HG02759 (cell line): ENCODE results near the gene EMC1.
"Not testable (repeated sequence)": the region's sequence is repeated elsewhere in the genome, so short reads cannot be mapped to it uniquely, and the experiment has no call there.

Experiments used
- ATAC-seq: cut with Tn5 transposase; IDR thresholded peaks from one replicate; pipeline ENCODE4 v1.9.1; 2021; ENCODE audit warnings: mild to moderate bottlenecking, moderate library complexity; ENCODE audit not compliant: unreplicated experiment

Gene EMC1

DNA sequence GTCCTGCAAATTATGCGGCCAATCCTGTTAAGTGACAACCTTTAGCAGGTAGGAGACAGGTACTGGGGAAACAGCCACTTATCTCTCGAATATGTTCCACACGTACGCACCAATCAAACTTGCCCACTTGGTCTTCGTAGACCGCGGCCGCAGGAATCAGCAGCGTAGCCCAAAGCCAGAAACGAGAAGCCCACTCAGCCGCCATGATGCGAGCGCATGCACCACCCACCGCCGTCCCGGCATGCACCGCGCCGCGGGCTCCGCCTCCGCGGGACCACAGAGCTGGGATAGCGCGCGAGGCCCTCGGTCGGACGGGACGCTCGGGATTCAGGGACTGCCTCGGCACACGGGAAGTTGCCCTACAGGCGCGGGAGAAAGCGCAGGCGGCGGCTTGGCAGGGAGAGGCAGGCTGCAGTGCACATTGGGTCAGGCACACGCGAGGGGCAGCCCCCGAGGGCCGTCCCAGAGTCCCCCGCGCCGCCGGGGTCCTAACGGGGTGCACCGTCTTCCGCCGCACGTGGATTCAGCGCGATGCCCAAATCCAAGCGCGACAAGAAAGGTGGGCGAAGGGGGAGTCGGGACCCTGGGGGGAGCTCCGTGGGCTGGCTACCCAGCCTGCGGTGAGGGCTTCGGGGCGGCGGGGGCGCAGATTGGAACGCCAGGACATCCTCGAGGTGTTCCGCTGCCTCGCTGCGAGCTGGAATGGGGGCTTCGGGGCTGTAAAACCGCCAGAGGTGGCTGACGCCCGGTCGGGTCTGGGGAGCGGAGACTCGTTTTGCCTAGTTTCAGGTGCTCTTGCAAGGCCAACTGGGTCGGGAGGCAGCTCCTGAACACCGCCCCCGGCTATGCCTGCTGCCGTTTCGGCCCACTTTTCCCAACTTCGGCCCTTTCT is at the start of gene EMC1, which contains the start of gene MRTO4:
EMC1 (minus strand) TSS at position 220 of the 892 bp plus-strand sequence; CDS start at position 205, 15 bp downstream.
MRTO4 (plus strand) TSS at position 501 of the 892 bp plus-strand sequence; CDS start at position 532, 31 bp downstream.
- peak; percentile 87 for ATAC-seq

DNA sequence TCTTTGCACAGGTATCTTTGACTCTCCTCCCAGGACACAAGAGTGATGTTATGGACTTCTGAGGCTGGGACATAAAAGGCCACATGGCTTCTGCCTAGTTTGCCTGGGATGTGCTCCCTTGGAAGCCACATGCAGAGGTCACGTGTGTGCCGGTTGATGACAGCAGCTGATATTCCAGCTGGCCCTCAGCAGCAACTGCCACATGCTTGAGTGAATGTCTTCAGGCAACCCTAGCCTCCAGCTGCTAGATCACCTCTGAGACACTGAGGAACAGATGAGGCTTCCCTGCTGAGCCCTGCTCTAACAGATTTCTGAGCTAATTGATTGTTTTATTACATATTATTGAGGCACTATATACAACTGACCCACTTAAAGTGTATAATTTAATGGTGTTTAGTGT is 48.9 kb upstream of the EMC1 start:
- no peak for ATAC-seq

DNA sequence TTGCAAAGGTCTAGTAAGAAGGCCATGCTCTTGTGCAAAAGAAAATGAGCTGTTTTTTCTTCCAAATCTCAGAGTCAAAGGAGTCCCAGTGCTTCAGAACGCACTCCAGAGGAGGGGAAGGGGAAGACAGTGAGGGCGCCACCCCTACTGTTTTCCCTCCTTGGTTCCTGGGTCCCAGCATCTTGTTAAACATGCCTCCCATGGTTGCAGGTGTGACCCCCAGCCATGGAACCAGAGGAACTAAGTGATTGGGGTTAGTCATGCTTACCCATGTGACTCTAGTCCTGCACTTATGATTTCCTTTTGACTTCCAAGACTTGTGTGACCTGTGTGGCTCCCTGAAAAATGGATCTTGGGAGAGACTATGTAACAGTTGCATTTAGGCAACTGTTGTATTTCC is 43.3 kb upstream of the EMC1 start:
- no peak for ATAC-seq

DNA sequence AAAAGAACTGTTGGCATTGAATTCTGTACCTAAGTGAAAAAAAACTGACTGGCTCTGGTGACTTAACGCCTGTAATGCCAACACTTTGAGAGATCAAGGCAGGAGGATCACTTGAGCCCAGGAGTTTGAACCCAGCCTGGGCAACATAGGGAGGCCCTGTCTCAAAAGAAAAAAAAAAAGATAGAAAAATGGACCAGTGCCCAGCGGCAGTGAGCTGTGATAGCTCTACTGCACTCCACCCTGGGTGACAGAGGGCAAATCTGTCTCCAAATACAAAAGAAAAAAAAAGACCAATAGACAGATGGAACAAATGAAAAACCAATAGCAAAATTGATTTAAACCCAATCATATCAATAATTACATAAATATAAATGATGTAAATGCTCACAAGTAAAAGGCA is 37.9 kb upstream of the EMC1 start:
- no peak for ATAC-seq

DNA sequence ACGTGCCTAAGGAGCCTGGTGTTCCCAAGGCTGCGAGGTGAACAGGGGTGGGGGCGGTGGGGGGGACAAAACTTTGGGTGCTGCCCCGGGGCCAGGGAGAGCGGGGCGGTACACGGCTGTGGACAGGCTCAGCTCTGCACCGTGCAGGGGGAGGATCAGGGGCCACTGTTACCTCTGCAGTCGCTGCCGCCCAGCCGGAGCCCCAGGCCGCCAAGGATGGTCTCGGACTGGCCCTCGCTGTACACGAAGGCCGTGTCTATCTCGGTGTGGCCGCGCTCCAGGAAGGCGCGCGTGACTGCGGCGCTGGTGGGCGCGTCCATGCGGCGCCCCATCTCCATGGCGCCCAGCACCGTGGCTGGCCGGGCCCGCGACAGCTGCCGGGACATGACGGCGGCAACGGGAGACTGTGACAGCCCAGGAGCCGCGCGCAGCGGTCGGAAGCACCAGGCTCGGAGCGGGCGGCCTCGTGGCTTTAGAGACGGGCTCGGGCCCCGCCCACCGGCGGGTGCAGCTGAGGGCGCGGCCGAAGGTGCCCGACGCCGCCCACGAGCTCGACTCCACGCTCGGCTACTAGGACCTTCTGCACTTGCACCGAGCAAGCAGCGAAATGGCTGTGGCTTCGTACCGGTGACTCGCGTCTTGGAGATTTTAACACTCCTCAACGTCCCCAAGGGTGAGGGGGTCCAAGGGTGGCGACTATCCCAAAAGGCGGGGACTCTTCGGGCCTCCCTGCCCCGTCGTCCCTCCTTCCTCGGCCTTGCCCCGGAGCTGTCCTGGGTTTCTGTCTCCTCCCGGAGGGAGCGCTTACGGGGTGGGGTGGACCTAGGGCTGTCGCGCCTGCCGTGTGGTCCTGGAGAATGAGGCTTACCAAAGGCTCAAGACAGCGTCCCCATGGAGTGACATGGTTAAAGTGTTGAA is 37.3 kb upstream of the EMC1 start, which contains the start of gene AKR7A3:
AKR7A3 (minus strand) TSS at position 447 of the 918 bp plus-strand sequence; CDS start at position 386, 61 bp downstream.
- not testable (repeated sequence) for ATAC-seq

DNA sequence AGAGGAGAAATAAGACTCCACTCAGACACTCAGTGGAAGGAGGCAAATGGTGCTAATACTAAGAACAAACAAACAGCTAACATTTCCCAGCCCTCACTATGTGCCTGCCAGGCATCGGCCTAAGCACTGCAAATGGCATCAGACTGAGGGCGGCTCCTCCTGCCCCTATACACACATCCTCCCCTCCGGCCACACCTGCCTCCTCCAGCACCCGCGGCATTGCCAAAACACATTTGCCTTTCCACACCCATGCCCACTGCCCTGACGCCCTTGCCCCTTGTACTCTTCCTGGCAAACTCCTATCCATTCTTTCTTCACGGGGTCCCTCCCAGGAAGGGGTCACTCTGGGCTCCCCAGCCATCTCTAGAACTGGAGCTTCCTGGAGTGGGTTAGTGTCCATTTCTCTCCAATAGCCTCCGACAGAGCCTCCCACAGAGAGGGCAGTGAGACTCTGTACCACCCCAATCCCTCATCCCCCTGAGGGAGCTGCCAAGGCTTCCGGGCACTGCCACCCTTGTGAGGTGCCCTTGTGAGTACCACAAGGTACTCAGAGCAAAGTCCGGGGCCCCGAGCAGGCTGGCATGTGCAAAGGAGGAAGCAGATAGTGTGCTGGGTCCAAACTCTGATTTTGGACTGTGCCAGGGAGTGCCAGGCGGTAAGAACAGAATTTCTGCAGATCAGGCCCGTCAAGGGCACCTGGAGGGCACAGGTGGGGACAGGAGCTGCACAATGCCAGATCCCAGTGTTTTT is 36.3 kb upstream of the EMC1 start:
- ATAC-seq, result no peak

DNA sequence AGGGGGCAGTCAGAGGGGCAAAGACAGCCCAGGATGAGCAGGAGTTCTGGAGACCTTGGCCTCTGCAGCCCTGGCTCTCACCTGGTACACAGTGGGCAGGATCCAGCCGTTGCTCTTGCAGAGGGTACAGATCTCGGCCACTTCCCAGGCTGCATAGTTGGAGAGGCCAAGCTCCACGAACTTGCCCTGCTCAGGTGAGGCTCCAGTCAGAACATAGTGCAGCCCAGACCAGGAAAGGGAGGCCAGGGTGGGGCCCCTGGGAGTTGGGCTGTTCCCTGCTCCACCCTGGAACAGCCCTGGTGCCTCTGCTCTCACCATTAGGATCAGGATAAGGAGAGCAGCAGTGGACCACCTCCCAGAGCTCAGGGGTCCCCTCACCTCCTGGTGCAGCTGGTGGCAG is 34.5 kb upstream of the EMC1 start:
- ATAC-seq, result not testable (repeated sequence)

DNA sequence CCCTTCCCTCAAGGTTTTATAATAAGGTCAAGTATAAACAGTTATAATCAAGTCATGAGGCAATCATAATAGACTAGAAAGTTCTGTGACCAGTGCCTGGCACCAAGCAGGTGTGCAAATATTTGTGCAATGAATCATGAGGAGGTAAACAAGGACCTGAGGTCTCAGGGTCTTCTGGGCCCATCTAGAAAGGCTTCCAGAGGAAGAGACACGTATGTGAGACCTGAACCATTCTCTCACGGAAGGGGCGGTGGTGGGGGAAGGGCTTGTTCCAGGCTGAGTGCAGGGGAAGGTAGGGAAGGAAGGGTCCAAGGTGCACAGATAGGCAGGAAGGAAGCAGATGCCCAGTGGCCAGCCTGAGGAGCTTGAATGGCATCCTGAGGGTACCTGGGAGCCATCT is 34.0 kb upstream of the EMC1 start:
- not testable (repeated sequence) for ATAC-seq

DNA sequence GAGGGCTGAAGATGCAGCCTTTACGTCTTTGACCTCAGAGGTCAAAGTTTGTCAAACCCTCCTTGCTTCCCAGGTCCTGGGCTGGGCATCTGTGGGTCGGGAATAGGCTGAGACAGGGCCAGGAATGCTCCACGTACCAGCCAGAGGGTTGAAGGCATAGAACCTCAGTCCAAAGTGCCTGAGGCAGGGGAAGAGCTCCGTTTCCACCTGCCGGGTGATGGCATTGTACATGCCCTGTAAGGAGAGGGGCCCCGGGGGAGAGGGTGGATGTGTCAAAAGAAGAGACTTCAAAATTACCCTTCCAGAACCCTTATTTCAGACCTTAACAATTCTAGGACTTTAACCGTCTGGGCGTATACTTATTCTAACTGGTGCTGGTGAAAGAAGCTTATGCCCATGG is 33.6 kb upstream of the EMC1 start:
- ATAC-seq, result no peak

DNA sequence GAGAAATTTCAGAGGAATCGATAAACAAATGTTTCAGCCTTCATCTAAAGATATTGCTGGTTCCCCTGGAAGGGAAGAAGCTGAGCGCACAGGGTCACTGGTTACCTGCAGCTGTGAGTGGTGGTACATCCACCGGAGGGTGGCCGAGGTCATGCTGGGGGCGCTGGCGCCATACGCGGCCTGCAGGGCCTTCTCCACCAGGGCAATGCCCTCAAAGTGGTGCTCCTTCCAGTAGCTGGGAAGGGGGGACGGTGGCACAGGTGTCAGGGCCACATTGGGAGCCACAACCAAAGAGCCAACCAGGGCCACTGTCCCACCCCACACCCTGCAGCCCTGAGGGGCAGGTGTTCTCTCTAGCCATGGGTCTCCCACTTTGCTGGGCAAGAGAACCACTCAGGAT is 32.6 kb upstream of the EMC1 start:
- no peak for ATAC-seq

DNA sequence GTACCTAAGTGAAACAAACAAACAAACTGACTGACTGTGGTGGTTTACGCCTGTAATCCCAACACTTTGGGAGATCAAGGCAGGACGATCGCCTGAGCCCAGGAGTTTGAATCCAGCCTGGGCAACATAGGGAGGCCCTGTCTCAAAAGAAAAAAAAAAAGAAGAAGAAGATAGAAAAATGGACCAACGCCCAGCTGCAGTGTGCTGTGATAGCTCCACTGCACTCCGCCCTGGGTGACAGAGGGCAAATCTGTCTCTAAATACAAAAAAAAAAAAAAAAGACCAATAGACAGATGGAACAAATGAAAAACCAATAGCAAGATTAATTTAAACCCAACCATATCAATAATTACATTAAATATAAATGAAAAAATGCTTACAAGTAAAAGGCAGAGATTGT is 23.3 kb upstream of the EMC1 start:
- no peak for ATAC-seq

DNA sequence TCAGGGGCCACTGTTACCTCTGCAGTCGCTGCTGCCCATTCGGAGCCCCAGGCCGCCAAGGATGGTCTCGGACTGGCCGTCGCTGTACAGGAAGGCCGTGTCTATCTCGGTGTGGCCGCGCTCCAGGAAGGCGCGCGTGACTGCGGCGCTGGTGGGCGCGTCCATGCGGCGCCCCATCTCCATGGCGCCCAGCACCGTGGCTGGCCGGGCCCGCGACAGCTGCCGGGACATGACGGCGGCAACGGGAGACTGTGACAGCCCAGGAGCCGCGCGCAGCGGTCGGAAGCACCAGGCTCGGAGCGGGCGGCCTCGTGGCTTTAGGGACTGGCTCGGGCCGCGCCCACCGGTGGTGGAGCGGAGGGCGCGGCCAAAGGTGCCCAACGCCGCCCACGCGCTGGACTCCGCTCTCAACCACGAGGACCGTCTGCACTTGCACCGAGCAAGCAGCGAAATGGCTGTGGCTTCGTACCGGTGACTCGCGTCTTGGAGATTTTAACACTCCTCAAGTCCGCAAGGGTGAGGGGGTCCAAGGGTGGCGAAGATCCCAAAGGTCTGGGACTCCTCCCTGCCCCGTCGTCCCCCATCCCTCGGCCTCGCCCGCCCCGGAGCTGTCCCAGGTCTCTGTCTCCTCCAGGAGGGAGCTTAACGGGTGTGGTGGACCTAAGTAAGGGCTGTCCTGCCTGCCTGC is 22.7 kb upstream of the EMC1 start:
- ATAC-seq, result not testable (repeated sequence)

DNA sequence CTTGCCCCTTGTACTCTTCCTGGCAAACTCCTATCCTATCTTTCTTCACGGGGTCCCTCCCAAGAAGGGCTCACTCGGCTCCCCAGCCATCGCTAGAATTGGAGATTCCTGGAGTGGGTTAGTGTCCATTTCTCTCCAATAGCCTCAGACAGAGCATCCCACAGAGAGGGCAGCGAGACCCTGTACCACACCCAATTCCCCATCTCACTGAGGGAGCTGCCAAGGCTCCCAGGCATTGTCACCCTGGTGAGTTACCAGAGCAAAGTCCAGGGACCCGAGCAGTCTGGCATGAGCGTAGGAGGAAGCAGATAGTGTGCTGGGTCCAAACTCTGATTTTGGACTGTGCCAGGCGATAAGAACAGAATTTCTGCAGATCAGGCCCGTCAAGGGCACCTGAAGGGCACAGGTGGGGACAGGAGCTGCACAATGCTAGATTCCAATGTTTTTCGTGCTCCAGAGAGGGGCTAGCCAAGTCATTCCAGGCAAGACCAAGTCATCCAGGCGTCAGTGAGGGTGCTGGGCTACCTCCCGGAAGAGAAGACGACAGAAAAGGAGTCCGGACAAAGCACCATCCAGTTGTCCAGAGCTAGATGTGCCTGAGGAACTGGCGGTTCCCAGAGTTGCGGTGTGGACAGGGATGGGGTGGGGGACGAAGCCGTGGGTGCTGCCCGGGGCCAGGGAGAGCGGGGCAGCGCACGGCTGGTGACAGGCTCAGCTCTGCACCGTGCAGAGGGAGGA is 22.0 kb upstream of the EMC1 start:
- no peak for ATAC-seq

DNA sequence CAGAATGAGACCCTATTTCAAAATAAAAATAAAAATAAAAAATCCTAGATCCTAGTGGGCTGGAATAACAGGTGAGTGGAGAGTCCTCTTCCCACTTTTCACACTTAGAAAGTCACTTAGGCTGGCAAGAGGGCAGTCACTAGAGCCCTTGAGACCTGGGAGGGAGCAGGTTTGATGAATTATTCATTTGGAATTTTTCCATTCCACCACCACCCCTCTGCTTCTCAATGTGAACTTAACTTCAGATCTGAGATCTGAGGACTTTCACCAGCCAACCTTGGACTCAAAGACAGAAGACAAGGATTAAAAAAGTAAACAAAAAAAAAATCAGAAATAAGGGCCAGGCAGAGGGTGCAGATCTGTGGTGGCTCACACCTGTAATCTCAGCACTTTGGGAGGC is 20.7 kb upstream of the EMC1 start:
- ATAC-seq, result no peak

DNA sequence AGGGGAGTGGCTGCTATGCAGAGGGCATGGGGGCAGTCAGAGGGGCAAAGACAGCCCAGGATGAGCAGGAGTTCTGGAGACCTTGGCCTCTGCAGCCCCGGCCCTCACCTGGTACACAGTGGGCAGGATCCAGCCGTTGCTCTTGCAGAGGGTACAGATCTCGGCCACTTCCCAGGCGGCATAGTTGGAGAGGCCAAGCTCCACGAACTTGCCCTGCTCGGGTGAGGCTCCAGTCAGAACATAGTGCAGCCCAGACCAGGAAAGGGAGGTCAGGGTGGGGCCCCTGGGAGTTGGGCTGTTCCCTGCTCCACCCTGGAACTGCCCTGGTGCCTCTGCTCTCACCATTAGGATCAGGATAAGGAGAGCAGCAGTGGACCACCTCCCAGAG is 19.0 kb upstream of the EMC1 start:
- not testable (repeated sequence) for ATAC-seq

DNA sequence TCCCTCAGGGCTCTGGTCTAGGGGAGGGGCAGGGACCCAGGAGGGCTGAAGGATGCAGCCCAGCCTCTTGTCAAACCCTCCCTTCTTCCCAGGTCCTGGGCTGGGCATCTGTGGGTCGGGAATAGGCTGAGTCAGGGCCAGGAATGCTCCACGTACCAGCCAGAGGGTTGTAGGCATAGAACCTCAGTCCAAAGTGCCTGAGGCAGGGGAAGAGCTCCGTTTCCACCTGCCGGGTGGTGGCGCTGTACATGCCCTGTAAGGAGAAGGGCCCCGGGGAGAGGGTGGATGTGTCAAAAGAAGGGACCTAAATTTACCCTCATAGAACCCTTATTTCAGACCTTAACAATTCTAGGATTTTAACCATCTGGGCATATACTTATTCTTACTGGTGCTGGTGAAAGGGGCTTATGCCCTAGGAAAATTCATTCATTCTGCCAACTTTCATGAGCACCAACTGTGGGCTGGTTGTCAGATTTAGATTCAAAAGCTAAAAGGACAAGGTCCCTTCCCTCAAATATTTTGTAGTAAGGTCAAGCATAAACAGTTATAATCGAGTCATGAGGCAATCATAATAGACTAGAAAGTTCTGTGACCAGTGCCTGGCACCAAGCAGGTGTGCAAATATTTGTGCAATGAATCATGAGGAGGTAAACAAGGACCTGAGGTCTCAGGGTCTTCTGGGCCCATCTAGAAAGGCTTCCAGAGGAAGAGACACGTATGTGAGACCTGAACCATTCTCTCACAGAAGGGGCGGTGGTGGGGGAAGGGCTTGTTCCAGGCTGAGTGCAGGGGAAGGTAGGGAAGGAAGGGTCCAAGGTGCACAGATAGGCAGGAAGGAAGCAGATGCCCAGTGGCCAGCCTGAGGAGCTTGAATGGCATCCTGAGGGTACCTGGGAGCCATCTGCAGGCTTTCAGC is 18.4 kb upstream of the EMC1 start:
- ATAC-seq, result not testable (repeated sequence)

DNA sequence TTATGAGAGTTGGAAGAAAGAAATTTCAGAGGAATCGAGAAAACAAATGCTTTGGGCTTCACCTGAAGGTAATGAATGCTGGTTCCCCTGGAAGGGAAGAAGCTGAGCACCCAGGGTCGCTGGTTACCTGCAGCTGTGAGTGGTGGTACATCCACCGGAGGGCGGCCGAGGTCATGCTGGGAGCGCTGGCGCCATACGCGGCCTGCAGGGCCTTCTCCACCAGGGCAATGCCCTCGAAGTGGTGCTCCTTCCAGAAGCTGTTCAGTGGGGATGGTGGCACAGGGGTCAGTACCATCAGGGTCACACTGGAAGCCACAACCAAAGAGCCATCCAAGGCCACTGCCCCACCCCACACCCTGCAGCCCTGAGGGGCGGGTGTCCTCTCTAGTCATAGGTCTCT is 17.1 kb upstream of the EMC1 start:
- no peak for ATAC-seq

DNA sequence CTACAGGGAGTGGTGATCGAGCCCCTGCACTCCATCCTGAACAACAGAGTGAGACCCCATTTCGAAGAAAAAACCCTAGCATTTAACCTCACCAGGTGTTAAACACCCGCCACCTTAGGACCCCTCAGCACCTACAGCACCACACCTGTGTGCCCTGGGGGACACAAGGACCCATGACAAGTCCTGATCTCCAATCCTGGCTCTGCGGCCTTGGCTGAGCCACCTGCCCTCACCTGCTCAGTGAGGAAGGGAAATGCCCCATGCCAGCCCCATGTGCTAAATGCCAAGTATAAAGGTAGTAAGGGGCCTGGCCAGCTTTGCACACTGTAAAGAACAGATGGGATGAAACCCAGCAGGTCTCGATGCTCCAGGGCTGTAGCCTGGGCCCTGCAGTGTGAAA is 11.4 kb upstream of the EMC1 start:
- ATAC-seq, result no peak
